ENCODE results near the gene WWOX.

The WWOX gene

DNA sequence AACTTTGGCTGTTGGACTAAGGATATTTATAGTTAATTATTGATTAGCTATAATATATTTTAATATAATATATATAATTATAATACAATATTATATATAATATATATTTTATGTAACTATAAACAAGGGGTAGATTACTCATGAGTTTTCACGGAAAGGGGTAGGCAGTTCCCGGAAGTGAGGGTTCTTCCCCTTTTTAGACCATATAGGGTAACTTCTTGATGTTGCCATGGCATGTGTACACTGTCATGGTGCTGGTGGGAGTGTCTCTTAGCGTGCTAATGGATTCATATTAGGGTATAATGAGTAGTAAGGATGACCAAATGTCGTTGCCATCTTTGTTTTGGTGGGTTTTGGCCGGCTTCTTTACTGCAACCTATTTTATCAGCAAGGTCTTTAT is 315.6 kb downstream of the WWOX start:
- DNase-seq = no peak

DNA sequence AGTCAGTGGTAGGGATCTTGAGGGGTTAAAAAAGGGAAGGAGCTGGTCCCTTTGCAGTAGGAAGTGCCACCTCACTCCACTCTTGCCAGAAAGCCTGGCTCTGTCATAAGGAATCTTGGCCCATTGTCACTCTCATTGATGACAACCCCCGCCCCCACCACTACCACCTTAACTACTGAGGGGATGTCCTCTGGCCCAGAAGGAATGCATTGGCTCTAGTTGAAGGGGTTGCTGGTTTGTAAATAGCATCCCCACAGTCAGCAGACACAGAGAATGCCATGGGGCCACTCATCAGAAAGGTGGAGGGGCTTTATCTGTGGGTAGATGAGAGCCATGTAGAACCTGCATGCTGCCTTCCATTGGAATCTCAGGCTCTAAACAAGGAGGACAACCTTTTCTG is 316.2 kb downstream of the WWOX start:
- no peak for DNase-seq

DNA sequence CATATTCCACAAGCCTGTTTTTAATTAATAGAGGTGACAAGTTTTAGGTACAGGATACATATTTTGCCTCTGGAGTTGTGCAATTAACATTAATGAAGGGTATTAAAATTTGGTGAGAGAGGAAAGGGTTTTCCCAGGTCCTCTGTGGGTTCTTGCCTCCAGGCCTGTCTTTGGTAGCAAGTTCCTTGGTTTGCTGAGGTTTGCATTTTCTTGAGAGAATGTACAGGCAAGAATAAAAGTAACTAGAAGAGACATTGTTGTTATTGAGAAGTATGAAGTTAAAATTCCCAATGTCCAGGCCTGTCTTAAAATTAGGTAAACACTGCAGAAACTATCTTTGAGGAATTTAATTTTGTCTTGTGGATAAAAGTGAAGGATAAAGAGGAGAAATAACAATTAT is 316.9 kb downstream of the WWOX start:
- no peak for DNase-seq

DNA sequence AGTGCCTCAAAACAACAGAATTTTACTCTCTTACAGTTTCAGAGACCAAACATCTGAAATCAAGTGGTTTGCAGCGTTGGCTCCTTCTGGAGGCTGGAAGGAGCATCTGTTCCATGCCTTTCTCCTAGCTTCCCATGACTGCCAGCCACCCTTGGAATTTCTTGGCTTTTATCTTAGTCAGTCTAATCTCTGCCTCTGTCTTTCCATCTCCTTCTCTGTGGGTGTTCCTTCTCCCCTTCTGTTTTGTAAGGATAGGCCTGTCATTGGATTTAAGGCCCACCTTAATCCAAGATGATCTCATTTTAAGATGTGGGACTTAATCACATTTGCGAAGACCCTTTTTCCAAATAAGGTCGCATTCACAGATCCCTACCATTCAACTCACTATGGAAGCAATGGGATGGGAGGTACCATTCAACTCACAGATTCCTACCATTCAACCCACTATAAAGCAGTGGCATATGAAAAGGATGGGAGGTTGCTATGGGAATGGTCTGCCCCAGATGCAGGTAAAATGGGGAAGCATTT is 321.8 kb downstream of the WWOX start:
- no peak for DNase-seq

DNA sequence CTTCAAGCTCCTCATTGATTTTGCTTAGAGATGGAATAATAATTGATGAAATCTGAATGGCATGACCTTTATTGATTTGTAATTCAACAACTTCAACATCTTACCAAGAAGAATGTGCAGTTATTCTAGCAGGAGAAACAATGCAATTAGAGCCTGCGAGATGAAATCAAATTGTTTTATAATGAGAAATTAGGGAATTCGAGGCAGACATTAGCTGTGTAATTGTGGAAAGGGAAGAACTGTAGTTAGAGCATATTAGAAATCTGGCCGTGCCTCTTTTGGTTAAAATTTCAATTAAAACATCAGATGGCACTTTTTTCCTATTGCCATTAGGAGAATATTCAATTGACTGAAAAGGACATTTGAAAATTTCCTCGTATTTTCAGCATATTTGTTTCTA is 325.8 kb downstream of the WWOX start:
- no peak for DNase-seq

DNA sequence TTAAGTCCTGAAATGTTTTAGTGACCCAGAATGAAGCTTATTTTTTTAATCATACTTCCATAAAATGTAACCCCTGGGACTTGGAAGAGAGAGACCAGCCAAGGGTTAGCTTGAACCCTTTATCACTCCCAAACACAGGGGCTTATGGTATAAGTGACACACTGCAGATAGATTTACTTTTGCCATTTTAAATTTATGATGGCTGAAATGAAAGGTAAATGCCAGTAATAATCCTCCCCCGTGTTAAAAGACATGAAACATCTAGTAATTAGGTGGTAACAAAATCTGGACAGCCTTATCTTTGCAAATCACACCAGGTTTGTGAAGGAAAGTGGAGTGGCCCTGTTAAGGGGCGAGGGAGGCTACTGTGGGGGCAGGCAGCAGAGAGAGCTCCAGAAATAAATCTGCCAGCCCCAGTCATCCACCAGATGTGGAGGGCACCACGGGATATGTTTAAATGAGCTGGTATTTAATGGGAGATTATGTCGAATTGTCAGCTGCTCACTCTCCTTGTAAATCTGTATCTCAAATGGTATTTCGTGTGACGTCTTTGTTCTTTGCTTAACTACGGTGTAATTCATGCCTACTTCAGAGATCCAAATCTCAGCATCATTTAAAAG is 326.5 kb downstream of the WWOX start:
- DNase-seq = no peak

DNA sequence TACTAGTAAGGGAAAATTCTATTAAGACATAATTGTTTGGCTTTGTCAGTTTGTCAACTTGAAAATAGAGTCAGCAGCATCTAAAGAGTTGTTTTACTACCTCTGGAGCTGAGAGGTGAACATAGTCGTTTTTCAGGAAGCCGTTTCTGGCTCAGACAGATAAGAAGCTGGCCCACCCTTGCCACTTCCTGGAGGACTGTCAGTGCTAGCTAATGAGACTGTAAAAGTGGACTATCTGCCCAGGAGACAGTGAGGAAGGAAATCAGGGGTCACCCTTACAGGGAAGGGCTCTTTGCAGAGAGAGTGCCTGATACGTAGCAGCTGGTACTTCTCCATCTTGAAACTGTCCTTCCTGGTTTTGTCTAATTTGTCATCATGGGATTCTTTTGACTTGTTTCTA is 328.7 kb downstream of the WWOX start:
- no peak for DNase-seq

DNA sequence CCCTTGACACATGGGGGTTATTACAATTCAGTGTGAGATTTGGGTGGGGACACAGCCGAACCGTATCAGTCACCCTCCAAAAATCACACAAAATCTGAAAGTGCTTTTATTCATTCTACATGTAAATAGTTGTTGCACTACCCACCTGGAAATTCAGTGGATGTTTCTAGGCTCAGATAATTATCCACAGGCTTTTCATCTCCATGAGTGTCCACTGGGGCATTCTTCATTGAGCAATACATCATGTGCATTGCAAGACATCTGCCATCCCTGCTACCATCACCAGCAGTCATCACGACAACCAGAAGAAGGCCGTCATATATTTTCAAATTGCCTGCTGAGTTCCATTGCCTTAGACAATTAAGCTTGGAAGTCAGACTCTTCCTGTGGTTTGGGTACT is 330.8 kb downstream of the WWOX start:
- DNase-seq = no peak

DNA sequence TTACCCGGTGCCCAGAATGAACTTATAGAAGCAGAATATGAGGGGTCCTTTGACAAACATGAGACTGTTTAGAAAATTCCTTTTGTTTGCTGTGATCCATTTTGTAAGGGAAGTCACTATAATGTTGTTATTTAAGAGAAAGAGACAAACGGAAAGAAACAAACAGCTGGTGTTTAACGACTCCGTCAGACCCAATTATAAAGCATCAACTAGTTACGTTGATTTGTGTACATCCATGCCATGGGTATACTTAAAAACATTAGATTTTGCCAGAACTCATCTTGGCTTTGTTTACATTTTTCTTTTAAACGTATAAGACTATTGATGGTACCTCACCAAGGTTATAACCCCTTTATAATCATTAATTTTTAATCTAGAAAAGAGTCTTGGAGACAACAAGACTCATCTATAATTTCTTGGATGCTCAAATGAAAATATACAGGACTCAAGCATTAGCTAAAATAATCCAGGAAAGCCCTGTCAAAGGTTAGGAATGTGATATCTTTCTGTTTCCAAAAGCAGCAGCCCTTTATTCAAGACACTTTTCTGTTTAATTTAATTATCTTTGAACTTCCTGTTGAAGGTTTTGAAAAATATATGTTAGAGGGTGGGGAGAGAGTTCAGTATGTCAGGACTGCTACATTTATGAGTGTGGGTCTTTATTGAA is 331.7 kb downstream of the WWOX start:
- no peak for DNase-seq

DNA sequence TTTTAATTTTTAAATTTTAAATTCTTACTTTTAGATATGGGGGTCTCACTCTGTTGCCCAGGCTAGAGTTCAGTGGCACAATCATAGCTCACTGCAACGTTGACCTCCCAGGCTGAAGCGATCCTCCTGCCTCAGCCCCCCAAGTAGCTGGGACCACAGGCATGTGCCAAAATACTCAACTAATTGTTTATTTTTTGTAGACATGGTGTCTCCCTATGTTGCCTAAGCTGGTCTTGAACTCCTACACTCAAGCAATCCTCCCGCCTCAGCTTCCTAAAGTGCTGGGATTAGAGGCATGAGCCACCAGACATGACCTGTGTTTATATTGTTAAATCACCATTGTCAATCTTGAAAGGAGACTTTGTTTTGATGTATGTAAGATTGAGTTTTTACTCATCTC is 332.2 kb downstream of the WWOX start:
- DNase-seq = no peak

DNA sequence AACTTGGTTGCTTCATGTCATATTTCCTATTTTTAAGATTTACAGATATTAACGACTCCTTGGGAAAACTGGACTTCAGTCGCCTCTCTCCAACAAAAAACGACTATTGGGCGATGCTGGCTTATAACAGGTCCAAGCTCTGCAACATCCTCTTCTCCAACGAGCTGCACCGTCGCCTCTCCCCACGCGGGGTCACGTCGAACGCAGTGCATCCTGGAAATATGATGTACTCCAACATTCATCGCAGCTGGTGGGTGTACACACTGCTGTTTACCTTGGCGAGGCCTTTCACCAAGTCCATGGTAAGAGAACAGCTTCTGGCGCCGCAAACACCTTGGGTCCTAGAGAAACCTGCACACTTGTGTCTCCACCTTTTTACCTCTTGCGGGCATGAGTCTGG is 333.0 kb downstream of the WWOX start:
- DNase-seq = no peak

DNA sequence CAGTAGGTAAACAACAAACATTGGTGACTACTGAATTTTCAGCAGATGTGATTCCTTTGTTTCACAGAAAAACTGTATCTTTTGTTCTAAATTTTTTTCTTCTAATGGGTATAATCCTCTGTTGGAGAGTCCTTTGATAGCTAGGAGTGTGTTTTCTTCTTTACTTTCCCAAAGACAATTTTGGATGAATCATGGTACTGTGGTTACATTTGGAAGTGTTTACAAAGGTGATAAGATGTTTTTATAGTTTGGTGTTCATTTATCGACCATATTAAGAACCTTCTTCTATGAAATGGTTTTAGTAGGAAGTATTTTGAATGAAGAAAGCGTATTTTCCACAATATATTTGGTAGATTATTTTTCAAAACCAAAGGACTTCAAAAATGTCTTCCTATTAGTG is 333.7 kb downstream of the WWOX start:
- DNase-seq = no peak

DNA sequence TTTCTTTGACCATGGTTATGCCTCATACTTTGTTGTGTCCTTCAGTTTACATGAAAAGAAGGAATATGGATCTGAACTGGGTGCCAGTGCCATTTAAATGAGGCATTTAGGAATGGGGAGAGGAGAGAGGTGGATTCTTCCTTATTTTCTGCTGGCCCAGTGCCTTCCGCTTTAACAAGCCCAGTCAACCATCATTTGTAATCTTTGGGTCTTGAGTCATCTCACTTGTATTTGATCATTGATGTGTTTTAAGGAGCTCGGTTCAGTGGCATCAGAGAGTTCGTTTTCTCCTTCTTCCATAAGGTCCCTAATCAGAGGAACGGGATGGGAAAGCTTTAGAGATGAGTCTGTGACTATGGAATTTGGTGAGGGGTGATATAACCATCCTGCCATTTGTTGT is 334.9 kb downstream of the WWOX start:
- DNase-seq = no peak

DNA sequence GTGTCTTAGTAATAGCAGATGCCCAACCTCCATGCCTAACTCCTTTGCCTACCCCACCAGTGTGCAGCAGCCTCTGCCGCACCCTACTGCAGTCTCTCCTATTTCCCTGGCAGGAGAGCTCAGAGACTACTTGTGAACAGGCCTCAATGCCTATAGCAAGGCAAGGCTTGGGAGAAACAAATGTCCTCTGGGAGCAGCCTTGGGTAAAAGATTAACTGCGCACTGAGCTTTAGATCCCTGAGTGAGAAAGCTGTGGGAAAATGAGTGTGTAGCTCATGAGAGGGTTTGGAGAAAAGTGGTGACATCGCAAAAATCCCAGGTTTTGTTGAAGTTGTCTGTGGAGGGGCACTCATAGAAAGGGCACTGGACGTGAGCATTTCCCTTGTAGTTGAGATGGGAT is 335.8 kb downstream of the WWOX start:
- no peak for DNase-seq

DNA sequence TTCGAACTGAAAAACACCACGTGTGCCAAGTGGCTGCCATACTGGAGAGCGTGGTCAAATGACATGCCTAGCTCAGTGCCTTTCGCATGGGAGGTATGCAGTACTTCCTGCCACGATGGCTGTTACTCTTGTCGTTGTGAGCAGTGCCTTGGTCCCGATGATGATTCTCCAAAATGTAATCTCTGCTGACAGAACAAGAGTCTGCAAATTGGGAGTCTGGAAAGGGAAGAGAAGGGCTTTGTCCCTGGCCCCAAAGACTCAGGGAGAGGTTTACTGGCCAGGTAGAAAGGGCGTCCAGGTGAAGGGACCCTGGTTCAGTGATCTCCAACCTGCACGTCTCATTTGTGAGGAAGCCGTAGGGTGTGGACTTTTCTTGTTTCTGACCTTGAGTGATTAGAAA is 336.6 kb downstream of the WWOX start:
- DNase-seq = no peak

DNA sequence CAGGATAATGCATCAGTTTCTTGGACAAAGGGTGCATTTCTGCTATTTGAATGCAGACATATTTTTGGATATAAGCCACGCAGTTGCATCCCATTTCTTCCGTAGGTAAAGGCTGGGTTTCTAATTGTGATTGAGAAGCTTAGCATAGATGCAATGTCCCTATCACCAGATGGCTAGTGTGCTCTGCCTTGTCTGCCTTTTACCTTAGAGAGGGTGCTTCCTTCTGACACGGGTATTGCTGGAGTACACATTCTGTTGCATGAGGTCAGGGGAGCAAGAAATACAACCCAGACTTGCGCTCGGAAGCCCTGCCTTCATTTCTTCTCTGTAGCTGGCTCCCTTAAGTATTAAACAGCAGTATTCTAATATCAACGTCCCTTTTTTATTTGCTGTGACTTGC is 337.4 kb downstream of the WWOX start:
- DNase-seq = no peak

DNA sequence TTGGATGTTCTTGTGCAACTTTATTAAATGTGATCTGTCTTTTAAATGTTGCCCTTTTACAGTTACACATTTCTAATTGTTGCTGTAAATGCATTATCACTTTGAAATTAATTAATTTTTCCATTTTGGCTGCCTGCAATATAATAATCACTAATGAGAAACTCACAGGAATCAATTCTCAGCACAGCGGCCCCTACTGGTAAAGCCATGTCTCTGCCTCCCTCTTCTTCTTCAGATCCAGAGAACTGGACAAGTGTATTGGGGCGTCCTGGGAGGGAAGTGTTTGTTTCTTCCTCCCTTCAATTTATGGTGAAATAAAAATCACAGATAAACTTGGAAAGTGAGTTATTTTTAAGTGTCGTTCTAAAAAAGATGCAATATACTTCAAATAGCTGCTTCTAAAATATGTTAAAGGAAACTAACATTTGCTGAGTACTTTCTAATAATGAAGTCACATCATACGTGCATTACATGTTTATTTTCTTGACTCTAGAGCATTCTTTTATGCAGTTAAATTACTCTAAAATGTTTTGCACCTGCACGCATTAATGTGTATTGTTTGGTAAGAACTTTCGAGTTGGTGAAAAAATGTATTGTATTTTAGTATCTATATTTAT is 338.0 kb downstream of the WWOX start:
- DNase-seq = peak; percentile 10

DNA sequence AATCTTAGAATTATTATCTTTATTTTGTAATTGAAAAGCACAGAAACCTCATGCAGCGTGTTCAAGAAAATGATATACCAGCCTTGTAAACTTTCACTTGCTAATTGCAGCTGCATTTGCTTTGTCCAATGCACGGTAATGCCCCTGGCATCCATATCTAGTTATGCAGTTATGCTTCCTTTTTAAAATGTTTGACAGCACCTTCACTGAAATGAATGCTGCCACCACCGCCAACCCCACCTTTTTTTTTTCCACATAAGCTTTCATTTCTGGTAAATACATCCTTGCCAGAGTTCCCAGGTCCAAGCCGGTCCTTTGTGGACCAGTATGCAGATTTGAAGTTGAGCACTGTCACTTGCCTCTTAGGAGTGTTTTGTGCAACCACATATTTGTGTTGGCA is 338.8 kb downstream of the WWOX start:
- DNase-seq = no peak

DNA sequence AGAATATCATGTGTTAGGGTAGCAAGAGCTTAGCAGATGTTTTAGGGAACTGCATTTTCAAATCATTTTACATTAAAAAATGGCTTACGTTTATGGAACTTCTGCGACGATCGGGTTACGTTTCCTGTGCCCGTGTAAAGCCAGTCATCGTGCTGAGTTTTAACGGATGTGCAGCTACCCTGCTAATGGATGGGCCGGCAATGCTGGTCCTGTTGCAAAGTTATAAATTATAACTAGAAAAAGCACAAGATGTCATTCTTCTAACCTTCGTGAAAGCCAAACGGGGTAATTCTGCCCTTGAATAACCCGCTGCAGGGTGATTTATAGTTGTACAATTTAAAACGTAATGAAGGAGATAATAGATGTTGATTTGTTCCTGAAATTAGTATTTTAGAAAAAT is 339.2 kb downstream of the WWOX start:
- DNase-seq = no peak

DNA sequence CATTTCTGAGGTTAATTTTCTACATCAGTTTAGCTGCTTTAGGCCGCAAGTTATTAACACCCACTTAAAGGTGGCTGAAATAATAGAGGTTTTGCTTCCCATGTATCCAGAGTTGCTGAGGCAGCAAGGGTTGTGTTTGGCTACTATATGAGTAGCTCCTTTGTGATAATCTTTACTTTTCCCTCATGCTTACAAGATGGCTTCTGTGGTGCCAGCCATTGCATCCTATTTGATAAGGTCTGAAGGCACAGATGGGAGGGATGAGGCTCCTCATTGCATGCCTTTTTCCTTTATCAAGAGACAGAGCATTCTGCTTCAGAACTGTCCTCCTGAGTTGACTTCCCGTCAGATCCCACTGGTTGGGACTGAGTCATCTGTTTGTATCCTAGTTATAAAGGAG is 340.2 kb downstream of the WWOX start:
- DNase-seq = no peak

DNA sequence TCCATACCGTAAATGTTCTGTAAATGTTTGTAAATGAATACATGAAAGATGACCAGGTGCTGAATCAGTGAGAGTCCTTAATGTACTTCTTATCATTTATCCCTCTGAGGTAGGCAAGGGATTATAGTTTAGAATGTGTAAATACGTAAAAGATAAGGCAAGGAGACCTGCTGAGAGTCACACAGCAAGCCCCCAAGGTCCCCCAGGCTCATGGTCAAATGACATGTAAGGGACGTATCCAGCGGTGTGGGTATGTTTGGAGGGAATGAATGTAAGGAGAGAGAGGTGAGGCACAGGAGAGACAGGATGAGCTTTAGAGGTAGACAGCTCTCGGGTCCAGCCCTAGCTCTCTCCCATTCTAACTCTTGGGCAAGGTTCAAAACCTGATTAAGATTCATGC is 341.8 kb downstream of the WWOX start:
- no peak for DNase-seq

DNA sequence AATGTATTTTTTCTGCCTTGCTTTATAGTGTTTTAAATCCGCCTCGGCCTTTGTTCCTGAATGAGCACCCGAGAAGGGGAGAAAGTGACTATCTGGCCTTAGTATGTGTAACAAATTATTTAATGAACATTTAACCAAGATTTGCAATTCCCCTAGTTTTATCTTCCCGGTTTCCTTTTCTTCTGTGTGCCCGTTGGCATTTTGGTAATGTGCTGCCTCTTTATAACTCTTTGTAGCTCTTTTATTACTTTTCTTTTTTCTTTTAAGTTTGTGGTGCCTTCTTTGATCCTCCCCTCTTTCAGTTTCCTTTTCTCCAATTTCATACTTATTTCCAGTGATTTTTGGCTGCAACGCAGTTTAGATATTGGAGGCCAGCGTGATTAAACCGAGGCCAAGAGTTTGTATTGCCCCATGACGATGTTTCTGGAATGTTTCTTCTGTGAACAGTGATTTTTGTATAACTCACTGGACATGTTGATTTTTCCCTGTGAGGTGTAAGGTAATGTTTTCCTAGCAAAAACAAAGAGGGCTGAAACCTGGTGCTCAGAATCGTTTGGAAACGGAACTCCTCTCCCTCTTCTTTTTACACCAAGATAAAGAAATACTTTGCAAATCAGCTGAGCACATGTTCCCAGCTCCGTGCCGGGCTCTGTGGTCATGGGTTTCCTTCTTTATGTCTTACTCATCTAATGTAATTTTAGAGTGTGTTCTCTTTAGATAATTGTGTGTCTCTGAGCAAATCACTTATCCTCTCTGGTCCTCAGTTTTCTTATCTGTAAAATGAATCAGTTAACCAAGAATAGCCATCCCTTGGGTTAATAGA is 344.3 kb downstream of the WWOX start:
- no peak for DNase-seq

DNA sequence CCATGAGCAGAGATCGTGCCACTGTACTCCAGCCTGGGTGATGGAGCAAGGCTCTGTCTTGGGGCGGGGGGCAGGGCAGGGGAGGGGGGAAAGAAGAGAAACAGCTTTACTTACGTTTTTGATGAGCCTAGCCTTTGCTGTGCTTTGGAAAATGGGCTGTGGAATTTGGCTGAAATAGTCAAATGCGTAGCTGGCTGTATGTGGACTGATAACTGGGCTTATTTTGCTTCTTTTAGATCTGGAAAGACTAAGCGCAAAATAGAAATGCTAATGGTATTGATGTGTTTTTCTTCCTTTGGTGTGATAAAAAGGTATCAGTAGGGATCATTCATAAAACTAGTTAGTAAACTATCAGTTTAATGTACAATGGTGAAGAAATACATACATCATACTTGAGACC is 346.4 kb downstream of the WWOX start:
- no peak for DNase-seq

DNA sequence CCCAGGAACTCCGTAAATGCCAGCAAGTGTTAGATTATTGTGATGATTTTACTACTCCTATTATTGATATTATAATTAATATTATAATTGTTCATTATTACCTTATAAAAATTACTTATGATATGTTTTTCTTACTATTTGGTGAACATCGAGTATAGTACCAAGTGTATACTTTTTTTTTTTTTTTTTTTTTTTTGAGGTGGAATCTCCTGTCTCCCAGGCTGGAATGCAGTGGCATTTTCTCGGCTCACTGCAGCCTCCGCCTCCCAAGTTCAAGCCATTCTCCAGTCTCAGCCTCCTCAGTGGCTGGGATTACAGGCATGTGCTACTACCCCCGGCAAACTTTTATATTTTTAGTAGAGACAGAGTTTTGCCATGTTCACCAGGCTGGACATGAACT is 347.0 kb downstream of the WWOX start:
- DNase-seq = no peak

Data from NCI-H1436 (cell line).